OCI-LY3 (cell line): ENCODE results near the gene DSTYK.

Experiments
- CTCF ChIP-seq: fragments of 200-600, 300-600 bp; sonication (generic); IDR thresholded peaks from 2 replicates; pipeline ENCODE4 v1.5.1; 2014; ENCODE audit warnings: antibody characterized with exemption, low read length, low read depth
- EZH2phosphoT487 ChIP-seq: fragments of 200-600 bp; shearing (Covaris generic); IDR thresholded peaks from 2 replicates; pipeline ENCODE4 v1.6.1; 2018; ENCODE audit warnings: antibody characterized with exemption, mixed run types, low read depth

- no peak for TF ChIP-seq CTCF
- no peak for TF ChIP-seq EZH2phosphoT487
These were observed 83.9 kb downstream of the DSTYK start for GRCh38 chr1:205127646-205128045.
